ENCODE measurements around the gene GOLGA8S. TPM values are rescaled to one million over a fixed set of nuclear protein-coding genes. Genes with fewer than 3 reads are reported as not detected.
"Not testable (repeated sequence)": the region's sequence is repeated elsewhere in the genome, so short reads cannot be mapped to it uniquely, and the experiment has no call there.

The GOLGA8S gene
- total RNA-seq (2013), result 0.31 TPM
- polyA plus RNA-seq, result under 1 TPM in 1 of 3 donors, not detected in 2; 0.17 TPM
- 0.08 TPM in 1 of 2 replicates, not detected in the other for polyA minus RNA-seq
- 0 to 0.60 (median 0.07) reads per million in 11 experiments for total RNA-seq

DNA sequence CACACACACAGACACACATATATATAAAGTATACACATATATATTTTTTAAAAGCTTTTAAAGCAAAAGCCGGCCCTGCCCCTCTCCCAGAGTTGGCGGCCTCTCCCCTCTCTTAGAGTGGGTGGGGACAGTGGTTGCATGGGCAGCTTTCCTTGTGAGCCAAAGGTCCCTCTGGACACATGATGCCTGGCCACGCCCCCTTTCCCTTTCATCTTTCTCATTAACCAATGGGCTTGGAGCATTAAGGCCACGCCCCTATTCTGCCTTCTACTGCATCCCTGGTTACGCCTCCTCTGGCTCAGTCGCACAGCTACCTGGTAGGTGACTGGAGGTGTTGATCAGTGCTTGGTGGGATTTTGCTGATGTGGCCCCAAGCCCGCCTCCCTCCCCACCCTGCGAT lies at the start of gene GOLGA8S:
Gene GOLGA8S (plus strand): TSS at position 301 of the 400 bp plus-strand sequence. CDS start 62 bp downstream, at position 363.
- DNase-seq; H3K4me1 ChIP-seq (ENCODE audit: control insufficient read depth in 1 of 2, insufficient read depth in 2 of 2, low read length in 2 of 2); H3K9me3 ChIP-seq (replicated peaks in 1 of 2; ENCODE audit: control insufficient read depth in 1 of 2, insufficient read depth in 1 of 2, low read length in 2 of 2); H3K27ac ChIP-seq (ENCODE audit: low read depth in 1 of 2, low read length in 2 of 2); H3K9me3 Mint-ChIP-seq; H2AFZ ChIP-seq (ENCODE audit: insufficient read depth, low read depth, low read length, poor library complexity, severe bottlenecking); H3K4me3 Mint-ChIP-seq; H3K79me2 ChIP-seq (ENCODE audit: insufficient read depth, low read length); H3K4me2 ChIP-seq (replicated peaks; ENCODE audit: extremely low read depth, low read length, poor library complexity, severe bottlenecking); H3K27ac Mint-ChIP-seq; intact Hi-C loops (cut with micrococcal nuclease); H3K36me3 Mint-ChIP-seq; H3K4me3 ChIP-seq (replicated peaks in 1 of 3; ENCODE audit: low read depth in 2 of 3, low read length in 3 of 3); H3K9ac ChIP-seq (ENCODE audit: insufficient read depth, low read length, poor library complexity, severe bottlenecking); H4K20me1 ChIP-seq (ENCODE audit: insufficient read depth, low read length); H3K4me1 Mint-ChIP-seq; H3K27me3 Mint-ChIP-seq (ENCODE audit: low read depth in 3 of 3); H3K27me3 ChIP-seq (ENCODE audit: control insufficient read depth in 2 of 2, insufficient read depth in 2 of 2, low read length in 2 of 2); H3K36me3 ChIP-seq (replicated peaks in 1 of 2; ENCODE audit: control insufficient read depth in 1 of 2, insufficient read depth in 2 of 2, low read length in 2 of 2): not testable (repeated sequence)
- WGBS (ENCODE audit: insufficient coverage), result no CpG with 5 or more reads among the region's 8 CpGs

DNA sequence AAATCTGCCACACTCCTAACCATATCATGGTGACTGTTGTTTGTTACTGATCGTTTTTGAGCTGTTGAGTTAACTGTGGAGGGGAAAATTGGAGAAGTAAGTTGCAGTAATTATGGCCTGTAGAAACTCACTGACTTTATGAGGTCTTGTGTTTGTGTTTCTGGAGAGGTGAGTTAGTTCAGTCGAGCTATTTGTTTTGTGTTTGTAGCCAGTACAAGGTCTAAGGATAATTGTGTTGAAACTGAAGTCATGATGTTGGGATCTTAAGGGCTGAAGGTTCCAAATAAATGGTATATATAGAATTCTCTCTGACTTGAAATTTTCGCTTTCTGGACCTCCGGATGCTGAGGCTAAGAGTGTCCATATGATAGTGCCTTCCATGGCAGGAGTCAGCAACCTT lies 49.7 kb upstream of the GOLGA8S start:
- not testable (repeated sequence) for H3K27ac ChIP-seq (ENCODE audit: low read depth in 1 of 2, low read length in 2 of 2); DNase-seq
- H3K4me1 Mint-ChIP-seq, result peaks cover 15% of the 10 kb centered on the region

GRCh38 chr15:23305921-23306320 lies 48.6 kb upstream of the GOLGA8S start:
- H3K9me3 Mint-ChIP-seq; H3K9me3 ChIP-seq (replicated peaks in 1 of 2; ENCODE audit: control insufficient read depth in 1 of 2, insufficient read depth in 1 of 2, low read length in 2 of 2); DNase-seq; H3K27ac Mint-ChIP-seq; H3K27me3 ChIP-seq (ENCODE audit: control insufficient read depth in 2 of 2, insufficient read depth in 2 of 2, low read length in 2 of 2); H3K27ac ChIP-seq (ENCODE audit: low read depth in 1 of 2, low read length in 2 of 2); H3K79me2 ChIP-seq (ENCODE audit: insufficient read depth, low read length); H3K4me1 ChIP-seq (ENCODE audit: control insufficient read depth in 1 of 2, insufficient read depth in 2 of 2, low read length in 2 of 2); H3K4me3 Mint-ChIP-seq; H3K4me3 ChIP-seq (replicated peaks in 1 of 3; ENCODE audit: low read depth in 2 of 3, low read length in 3 of 3); H2AFZ ChIP-seq (ENCODE audit: insufficient read depth, low read depth, low read length, poor library complexity, severe bottlenecking); H3K27me3 Mint-ChIP-seq (ENCODE audit: low read depth in 3 of 3); intact Hi-C loops (cut with micrococcal nuclease); H4K20me1 ChIP-seq (ENCODE audit: insufficient read depth, low read length); H3K9ac ChIP-seq (ENCODE audit: insufficient read depth, low read length, poor library complexity, severe bottlenecking); H3K4me2 ChIP-seq (replicated peaks; ENCODE audit: extremely low read depth, low read length, poor library complexity, severe bottlenecking): not testable (repeated sequence)
- Mint-ChIP-seq H3K4me1 (peaks cover 15% of the 10 kb centered on the region), H3K36me3 (peaks cover 19 to 44% of the 10 kb centered on the region in 2 donors)
- H3K36me3 ChIP-seq (replicated peaks in 1 of 2; ENCODE audit: control insufficient read depth in 1 of 2, insufficient read depth in 2 of 2, low read length in 2 of 2), result peaks cover 14 to 27% of the 10 kb centered on the region in 2 donors
- WGBS (ENCODE audit: insufficient coverage), result no CpG with 5 or more reads among the region's 7 CpGs

More for the DNA sequence above, 49.7 kb upstream of the GOLGA8S start:
- Histone ChIP-seq H3K4me3 (replicated peaks in 1 of 3; ENCODE audit: low read depth in 2 of 3, low read length in 3 of 3) (peak overlapping the region in 1 of 3 experiments; percentile 68), H2AFZ (ENCODE audit: insufficient read depth, low read depth, low read length, poor library complexity, severe bottlenecking) (peak overlapping the region; percentile 63), H3K4me2 (replicated peaks; ENCODE audit: extremely low read depth, low read length, poor library complexity, severe bottlenecking) (peak overlapping the region; percentile 39), H3K36me3 (replicated peaks in 1 of 2; ENCODE audit: control insufficient read depth in 1 of 2, insufficient read depth in 2 of 2, low read length in 2 of 2) (peaks cover 4 to 18% of the 10 kb centered on the region in 2 donors)
- H3K9ac ChIP-seq (ENCODE audit: insufficient read depth, low read length, poor library complexity, severe bottlenecking); H3K79me2 ChIP-seq (ENCODE audit: insufficient read depth, low read length); H4K20me1 ChIP-seq (ENCODE audit: insufficient read depth, low read length); intact Hi-C loops (cut with micrococcal nuclease); H3K4me1 ChIP-seq (ENCODE audit: control insufficient read depth in 1 of 2, insufficient read depth in 2 of 2, low read length in 2 of 2); H3K9me3 Mint-ChIP-seq; H3K9me3 ChIP-seq (replicated peaks in 1 of 2; ENCODE audit: control insufficient read depth in 1 of 2, insufficient read depth in 1 of 2, low read length in 2 of 2); H3K27me3 Mint-ChIP-seq (ENCODE audit: low read depth in 3 of 3); H3K27me3 ChIP-seq (ENCODE audit: control insufficient read depth in 2 of 2, insufficient read depth in 2 of 2, low read length in 2 of 2): not testable (repeated sequence)
- Mint-ChIP-seq H3K27ac (peak overlapping the region in 1 of 7 donors; percentile 36), H3K36me3 (peaks cover 15 to 34% of the 10 kb centered on the region in 2 donors), H3K4me3 (peak overlapping the region; percentile 81 to 92)
- WGBS (ENCODE audit: insufficient coverage), result no CpG with 5 or more reads among the region's 4 CpGs

GRCh38 chr15:23311233-23311632 lies 43.3 kb upstream of the GOLGA8S start:
- WGBS (ENCODE audit: insufficient coverage), result 100% methylated on average over 6 of the region's 13 CpGs
- H3K4me3 ChIP-seq (replicated peaks in 1 of 3; ENCODE audit: low read depth in 2 of 3, low read length in 3 of 3); H3K9ac ChIP-seq (ENCODE audit: insufficient read depth, low read length, poor library complexity, severe bottlenecking); H2AFZ ChIP-seq (ENCODE audit: insufficient read depth, low read depth, low read length, poor library complexity, severe bottlenecking); H3K4me1 Mint-ChIP-seq; H3K27ac Mint-ChIP-seq; H3K79me2 ChIP-seq (ENCODE audit: insufficient read depth, low read length); H3K27ac ChIP-seq (ENCODE audit: low read depth in 1 of 2, low read length in 2 of 2); DNase-seq; H3K4me1 ChIP-seq (ENCODE audit: control insufficient read depth in 1 of 2, insufficient read depth in 2 of 2, low read length in 2 of 2); H3K9me3 ChIP-seq (replicated peaks in 1 of 2; ENCODE audit: control insufficient read depth in 1 of 2, insufficient read depth in 1 of 2, low read length in 2 of 2); H3K9me3 Mint-ChIP-seq; H3K4me2 ChIP-seq (replicated peaks; ENCODE audit: extremely low read depth, low read length, poor library complexity, severe bottlenecking); H3K4me3 Mint-ChIP-seq; H4K20me1 ChIP-seq (ENCODE audit: insufficient read depth, low read length); intact Hi-C loops (cut with micrococcal nuclease); H3K27me3 Mint-ChIP-seq (ENCODE audit: low read depth in 3 of 3); H3K27me3 ChIP-seq (ENCODE audit: control insufficient read depth in 2 of 2, insufficient read depth in 2 of 2, low read length in 2 of 2): not testable (repeated sequence)
- H3K36me3 Mint-ChIP-seq, result peaks cover 22 to 41% of the 10 kb centered on the region in 2 donors
- H3K36me3 ChIP-seq (replicated peaks in 1 of 2; ENCODE audit: control insufficient read depth in 1 of 2, insufficient read depth in 2 of 2, low read length in 2 of 2), result peaks cover 18 to 33% of the 10 kb centered on the region in 2 donors
